RPMI8226 (cell line): ENCODE data around the gene NPEPL1.
"Not testable (repeated sequence)": the region's sequence is repeated elsewhere in the genome, so short reads cannot be mapped to it uniquely, and the experiment has no call there.

Experiments
- DNase-seq: peaks from one replicate; pipeline ENCODE4 v3.0.0-alpha.2; 2015

NPEPL1 gene

GRCh38 chr20:58715801-58716475, 23.3 kb downstream of the NPEPL1 start:
- DNase-seq, result no peak

GRCh38 chr20:58716476-58717277, 24.1 kb downstream of the NPEPL1 start:
- no peak for DNase-seq

- DNase-seq, result no peak
These were observed 24.9 kb downstream of the NPEPL1 start for GRCh38 chr20:58717278-58718091.

- DNase-seq, result no peak
These were observed 25.5 kb downstream of the NPEPL1 start for GRCh38 chr20:58718121-58718563.

- no peak for DNase-seq
These were observed 26.1 kb downstream of the NPEPL1 start for GRCh38 chr20:58718729-58719128.

GRCh38 chr20:58719258-58719657, 26.7 kb downstream of the NPEPL1 start:
- DNase-seq, result no peak

- DNase-seq, result no peak
These were observed 27.4 kb downstream of the NPEPL1 start for GRCh38 chr20:58719971-58720371.

- DNase-seq, result no peak
These were observed 28.3 kb downstream of the NPEPL1 start for GRCh38 chr20:58720890-58721289.

- DNase-seq, result no peak
These were observed 29.6 kb downstream of the NPEPL1 start for GRCh38 chr20:58721951-58722778.

- no peak for DNase-seq
These were observed 30.5 kb downstream of the NPEPL1 start for GRCh38 chr20:58722877-58723627.

GRCh38 chr20:58723628-58723984, 31.0 kb downstream of the NPEPL1 start:
- no peak for DNase-seq

GRCh38 chr20:58726156-58726555, 33.6 kb downstream of the NPEPL1 start:
- DNase-seq, result not testable (repeated sequence)

GRCh38 chr20:58731192-58731591, 38.6 kb downstream of the NPEPL1 start:
- DNase-seq, result no peak

- DNase-seq, result no peak
These were observed 44.6 kb downstream of the NPEPL1 start for GRCh38 chr20:58737198-58737597.

- DNase-seq, result no peak
These were observed 48.0 kb downstream of the NPEPL1 start for GRCh38 chr20:58740356-58741308.

GRCh38 chr20:58741384-58741783, 48.8 kb downstream of the NPEPL1 start:
- no peak for DNase-seq

- DNase-seq, result no peak
These were observed 50.3 kb downstream of the NPEPL1 start for GRCh38 chr20:58742668-58743566.

GRCh38 chr20:58743929-58744534, 51.4 kb downstream of the NPEPL1 start:
- no peak for DNase-seq

- no peak for DNase-seq
These were observed 52.2 kb downstream of the NPEPL1 start for GRCh38 chr20:58744836-58745235.
